RWPE1 (cell line): ENCODE results near the gene SLC6A19.

Experiments
- CTCF ChIA-PET: fragments of 350-600 bp; sonication (Branson Sonifier 250); formaldehyde crosslinking; extraction: SDS; loops from one replicate; lab custom pipeline; 2021; lab: Yijun Ruan, JAX
- POLR2A ChIA-PET: fragments of 400-600 bp; formaldehyde crosslinking; extraction: SDS; loops from one replicate; lab custom pipeline; 2020; ENCODE audit warnings: antibody characterized with exemption; ENCODE audit not compliant: low non-redundant PET; lab: Yijun Ruan, JAX
- DNase-seq: peaks from one replicate; pipeline ENCODE4 v3.0.0; 2012; ENCODE audit warnings: low spot score
- H3K27ac ChIP-seq: fragments of 450-650 bp; 2 replicates; pipeline ENCODE4 v1.5.1; 2017
- TF ChIP-seq, protein P1 (sequence below): fragments of 450-650 bp; conservative IDR thresholded peaks from 2 replicates; pipeline ENCODE4 v1.5.1; 2017; ENCODE audit warnings: low read depth, mild to moderate bottlenecking

Gene SLC6A19

DNA sequence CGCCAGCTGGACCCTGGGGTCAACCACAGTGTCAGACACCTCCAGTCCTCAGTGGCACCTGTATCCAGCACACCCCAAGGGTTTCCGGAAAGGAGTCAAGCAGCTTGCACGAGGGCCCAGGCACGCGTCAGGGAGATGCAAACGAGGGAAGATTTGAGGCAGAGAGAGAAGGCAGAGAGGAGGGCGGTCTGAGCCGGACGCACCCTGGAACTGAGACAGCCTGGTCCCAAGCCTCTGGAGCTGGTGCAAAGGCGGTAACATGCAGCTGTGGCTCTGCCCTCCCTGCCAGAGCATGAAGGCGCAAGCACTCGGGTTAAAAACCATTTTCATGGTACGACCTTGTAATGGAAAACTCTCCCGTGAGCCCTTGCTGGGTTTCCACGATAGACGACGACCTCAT lies 56.0 kb downstream of the SLC6A19 start:
- TF ChIP-seq, protein P1, sequence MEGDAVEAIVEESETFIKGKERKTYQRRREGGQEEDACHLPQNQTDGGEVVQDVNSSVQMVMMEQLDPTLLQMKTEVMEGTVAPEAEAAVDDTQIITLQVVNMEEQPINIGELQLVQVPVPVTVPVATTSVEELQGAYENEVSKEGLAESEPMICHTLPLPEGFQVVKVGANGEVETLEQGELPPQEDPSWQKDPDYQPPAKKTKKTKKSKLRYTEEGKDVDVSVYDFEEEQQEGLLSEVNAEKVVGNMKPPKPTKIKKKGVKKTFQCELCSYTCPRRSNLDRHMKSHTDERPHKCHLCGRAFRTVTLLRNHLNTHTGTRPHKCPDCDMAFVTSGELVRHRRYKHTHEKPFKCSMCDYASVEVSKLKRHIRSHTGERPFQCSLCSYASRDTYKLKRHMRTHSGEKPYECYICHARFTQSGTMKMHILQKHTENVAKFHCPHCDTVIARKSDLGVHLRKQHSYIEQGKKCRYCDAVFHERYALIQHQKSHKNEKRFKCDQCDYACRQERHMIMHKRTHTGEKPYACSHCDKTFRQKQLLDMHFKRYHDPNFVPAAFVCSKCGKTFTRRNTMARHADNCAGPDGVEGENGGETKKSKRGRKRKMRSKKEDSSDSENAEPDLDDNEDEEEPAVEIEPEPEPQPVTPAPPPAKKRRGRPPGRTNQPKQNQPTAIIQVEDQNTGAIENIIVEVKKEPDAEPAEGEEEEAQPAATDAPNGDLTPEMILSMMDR = no peak
- ChIA-PET CTCF (no interaction called here), POLR2A (no interaction called here)
- no peak for DNase-seq
- H3K27ac ChIP-seq = no peak overlapping the region

DNA sequence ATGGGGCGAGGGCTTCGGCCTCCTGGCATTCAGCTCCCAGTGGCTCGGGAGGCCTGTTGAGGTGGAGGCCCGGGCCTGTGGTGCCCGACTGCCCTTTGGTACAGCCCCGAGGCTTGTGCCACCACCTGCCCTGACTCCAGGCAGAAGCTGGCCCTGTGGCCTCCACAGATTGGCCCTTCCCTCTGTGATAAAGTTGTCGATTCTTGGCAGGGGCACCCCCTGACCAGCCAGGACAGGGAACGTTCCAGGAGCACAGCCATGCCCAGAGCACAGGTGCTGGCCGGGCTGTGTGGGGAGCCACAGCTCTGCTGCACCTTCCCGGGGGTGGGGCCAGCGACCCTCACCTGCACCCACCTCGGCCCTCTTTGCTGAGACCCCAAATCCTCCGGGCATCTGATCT lies 56.4 kb downstream of the SLC6A19 start:
- H3K27ac ChIP-seq = no peak overlapping the region
- ChIA-PET CTCF (no interaction called here), POLR2A (no interaction called here)
- no peak for DNase-seq
- TF ChIP-seq, protein P1 = no peak

DNA sequence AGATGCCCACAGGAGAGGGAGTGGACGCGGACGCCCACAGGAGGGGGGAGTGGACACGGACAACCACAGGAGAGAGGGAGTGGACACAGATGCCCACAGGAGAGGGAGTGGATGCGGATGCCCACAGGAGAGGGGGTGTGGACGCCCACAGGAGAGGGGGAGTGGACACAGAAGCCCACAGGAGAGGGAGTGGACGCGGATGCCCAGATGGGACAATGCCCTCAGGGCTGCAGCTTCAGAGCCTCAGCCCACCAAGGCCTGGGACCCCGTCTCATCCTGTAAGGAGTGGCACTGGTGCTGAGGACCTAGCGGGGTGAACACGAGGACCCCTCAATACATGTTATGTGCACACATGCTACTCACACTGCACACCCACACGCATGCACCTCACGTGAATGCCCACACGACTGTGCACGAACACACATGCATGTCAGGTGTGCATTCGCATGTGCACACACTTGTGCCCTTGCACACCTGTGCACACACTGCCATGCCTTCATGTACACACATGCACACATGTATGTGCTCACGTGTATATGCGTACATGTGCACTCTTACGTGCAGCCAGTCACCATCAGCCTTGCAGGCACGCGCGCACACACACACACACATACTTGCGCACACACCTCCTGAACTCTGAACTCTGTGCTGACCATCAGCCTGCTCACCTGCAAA lies 58.5 kb downstream of the SLC6A19 start:
- ChIA-PET CTCF (no interaction called here), POLR2A (no interaction called here)
- DNase-seq = no peak
- TF ChIP-seq, protein P1 = no peak
- H3K27ac ChIP-seq = no peak overlapping the region

DNA sequence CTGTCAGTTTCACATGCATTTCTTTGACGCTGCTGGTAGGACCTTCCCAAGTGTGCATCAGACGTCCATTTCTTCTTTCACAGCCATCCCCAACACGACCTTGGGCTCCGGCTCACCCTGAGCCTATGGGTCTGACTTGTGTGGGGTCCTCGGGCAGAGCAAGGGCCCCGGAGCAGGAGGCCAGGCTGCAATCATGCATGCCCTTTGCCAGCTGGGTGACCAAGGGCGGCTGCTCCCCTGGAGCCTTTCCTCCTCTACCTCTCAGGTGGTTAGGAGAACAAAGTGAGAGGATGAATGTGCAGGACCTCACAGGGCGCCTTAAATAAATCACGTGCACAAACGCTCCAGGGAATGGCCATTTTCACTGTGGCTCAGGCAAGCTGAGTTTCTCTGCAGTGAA lies 60.2 kb downstream of the SLC6A19 start:
- DNase-seq = no peak
- TF ChIP-seq, protein P1 = no peak
- no peak overlapping the region for H3K27ac ChIP-seq
- ChIA-PET CTCF (no interaction called here), POLR2A (no interaction called here)

DNA sequence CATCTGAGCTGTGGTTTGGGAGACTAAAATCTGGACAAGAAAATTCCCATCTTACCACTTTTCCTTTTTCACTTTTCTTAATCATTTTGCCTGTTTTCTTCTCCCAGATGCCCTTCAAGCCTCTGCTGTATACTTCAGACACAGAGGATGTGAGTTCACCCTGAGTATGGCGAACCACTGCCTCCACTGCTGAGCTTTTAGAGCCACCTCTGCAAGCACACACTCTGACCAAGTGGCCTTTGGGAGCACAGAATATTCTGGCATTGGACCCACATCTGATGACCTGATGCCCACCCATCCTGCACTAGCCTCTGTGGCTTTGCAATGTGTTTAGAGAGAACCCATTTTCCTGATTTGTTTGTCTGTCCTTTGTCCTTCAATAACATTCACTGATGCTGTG lies 61.0 kb downstream of the SLC6A19 start:
- no peak overlapping the region for H3K27ac ChIP-seq
- CTCF ChIA-PET = no interaction called here
- no peak for DNase-seq
- POLR2A ChIA-PET = no interaction called here
- TF ChIP-seq, protein P1 = no peak

GRCh38 chr5:1264211-1264610 lies 62.8 kb downstream of the SLC6A19 start:
- H3K27ac ChIP-seq = no peak overlapping the region
- ChIA-PET POLR2A (no interaction called here), CTCF (no interaction called here)
- TF ChIP-seq, protein P1 = no peak
- DNase-seq = no peak
